Liver (tissue), 9 donors: ENCODE measurements around the gene CISD1. TPM values are rescaled to one million over a fixed set of nuclear protein-coding genes. Genes with fewer than 3 reads are reported as not detected.

Source experiments
- DNase-seq: peaks from one replicate; pipeline ENCODE4 v3.0.0-alpha.2; 2017; ENCODE audit warnings: low spot score
- H3K27ac ChIP-seq, 2 donors: one replicate each; pipeline ENCODE4 v1.7.0; 2013; ENCODE audit warnings: inconsistent platforms in 2 of 2, low read length in 2 of 2, control low read depth in 1 of 2, low read depth in 1 of 2, mild to moderate bottlenecking in 1 of 2
- H3K27me3 ChIP-seq, 4 donors: one replicate each; pipeline versions ENCODE4 v1.6.1 to v1.7.0; 2013; ENCODE audit warnings: low read length in 3 of 4, inconsistent platforms in 1 of 4, mild to moderate bottlenecking in 1 of 4, moderate library complexity in 1 of 4; ENCODE audit not compliant: control insufficient read depth in 4 of 4, insufficient read depth in 4 of 4
- H3K36me3 ChIP-seq, 4 donors: one replicate each; pipeline versions ENCODE4 v1.6.1 to v1.7.0; 2013; ENCODE audit warnings: low read length in 3 of 4, mild to moderate bottlenecking in 3 of 4, low read depth in 1 of 4, moderate library complexity in 1 of 4; ENCODE audit not compliant: control insufficient read depth in 4 of 4, insufficient read depth in 3 of 4
- H3K4me1 ChIP-seq, 4 donors: one replicate each; pipeline versions ENCODE4 v1.6.1 to v1.7.0; 2013; ENCODE audit warnings: low read length in 3 of 4, mild to moderate bottlenecking in 3 of 4, moderate library complexity in 1 of 4; ENCODE audit not compliant: control insufficient read depth in 4 of 4, insufficient read depth in 4 of 4
- H3K4me3 ChIP-seq, 3 donors: one replicate each; pipeline versions ENCODE4 v1.6.1 to v1.7.0; 2013; ENCODE audit warnings: low read length in 3 of 3, control low read depth in 1 of 3, low read depth in 1 of 3, mild to moderate bottlenecking in 1 of 3
- H3K9ac ChIP-seq, 2 donors: one replicate each; pipeline ENCODE4 v1.7.0; 2013; ENCODE audit warnings: low read length in 2 of 2, mild to moderate bottlenecking in 2 of 2, moderate library complexity in 2 of 2, control low read depth in 1 of 2, low read depth in 1 of 2
- H3K9me3 ChIP-seq, 4 donors: one replicate each; pipeline versions ENCODE4 v1.6.1 to v1.7.0; 2013; ENCODE audit warnings: low read length in 3 of 4; ENCODE audit not compliant: control insufficient read depth in 4 of 4
- CTCF ChIP-seq: fragments of 150-350 bp; IDR thresholded peaks from 2 replicates; pipeline ENCODE4 v1.5.1; 2017; ENCODE audit warnings: improper control_type of control experiment, low read depth, low read length; ENCODE audit not compliant: missing input control
- EGR1 ChIP-seq, 2 donors: IDR thresholded peaks; 2 replicates each; pipeline ENCODE4 v1.6.1; 2016 to 2018; ENCODE audit warnings: antibody characterized with exemption in 2 of 2, low read depth in 2 of 2
- FOXA1 ChIP-seq: IDR thresholded peaks from 2 replicates; pipeline ENCODE4 v1.6.1; 2016; ENCODE audit warnings: antibody characterized with exemption
- FOXA2 ChIP-seq: IDR thresholded peaks from 2 replicates; pipeline ENCODE4 v1.6.1; 2016; ENCODE audit warnings: antibody characterized with exemption
- JUND ChIP-seq, 2 donors: IDR thresholded peaks; 2 replicates each; pipeline ENCODE4 v1.6.1; 2016; ENCODE audit warnings: antibody characterized with exemption in 2 of 2
- RAD21 ChIP-seq, 2 donors: IDR thresholded peaks; 2 replicates each; pipeline ENCODE4 v1.6.1; 2016; ENCODE audit warnings: antibody characterized with exemption in 2 of 2, mild to moderate bottlenecking in 2 of 2
- RXRA ChIP-seq, 2 donors: IDR thresholded peaks; 2 replicates each; pipeline ENCODE4 v1.6.1; 2017 to 2018; ENCODE audit warnings: antibody characterized with exemption in 2 of 2, mild to moderate bottlenecking in 1 of 2
- YY1 ChIP-seq: IDR thresholded peaks from 2 replicates; pipeline ENCODE4 v1.6.1; 2016; ENCODE audit warnings: antibody characterized with exemption, mild to moderate bottlenecking
- WGBS: extraction: QIAGEN DNeasy Blood & Tissue Kit; methylation state at CpG from one replicate; pipeline ENCODE4 v1.1.7; 2013; 5-methylcytosine and 5-hydroxymethylcytosine counted together
- polyA plus RNA-seq, 2 donors: library from polyadenylated mRNA; stranded (reverse) in 1 of 2; unstranded in 1 of 2; fragments of 200-250 nt in 1 of 2; fragments of >200 nt in 1 of 2; fragmentation: Nextera tagmentation in 1 of 2; extraction: Ambion mirVana in 1 of 2; gene quantifications; one replicate each; pipeline versions ENCODE4 v1.2.1 to v1.2.3, GENCODE V29; 2013 to 2015
- total RNA-seq, 2 donors: library from RNA; depleted of rRNA; stranded (reverse); fragments of >200 nt; gene quantifications; one replicate each; pipeline ENCODE4 v1.2.3, GENCODE V29; 2014
- TF ChIP-seq, protein P1 (sequence below): IDR thresholded peaks from 2 replicates; pipeline ENCODE4 v1.6.1; 2016; ENCODE audit warnings: antibody characterized with exemption, mild to moderate bottlenecking
- TF ChIP-seq, protein P2 (sequence below): IDR thresholded peaks from 2 replicates; pipeline ENCODE4 v1.6.1; 2016; ENCODE audit warnings: antibody characterized with exemption
- TF ChIP-seq, protein P3 (sequence below): IDR thresholded peaks from 2 replicates; pipeline ENCODE4 v1.6.1; 2016; ENCODE audit warnings: antibody characterized with exemption
- donor health status: healthy.
- donor health status: healthy.
- donor health status: healthy.
- donor health status: healthy.
- donor health status: healthy.

The CISD1 gene
- total and polyA plus RNA-seq, 4 donors, result 8.5 to 141 (median 15.5) TPM

DNA sequence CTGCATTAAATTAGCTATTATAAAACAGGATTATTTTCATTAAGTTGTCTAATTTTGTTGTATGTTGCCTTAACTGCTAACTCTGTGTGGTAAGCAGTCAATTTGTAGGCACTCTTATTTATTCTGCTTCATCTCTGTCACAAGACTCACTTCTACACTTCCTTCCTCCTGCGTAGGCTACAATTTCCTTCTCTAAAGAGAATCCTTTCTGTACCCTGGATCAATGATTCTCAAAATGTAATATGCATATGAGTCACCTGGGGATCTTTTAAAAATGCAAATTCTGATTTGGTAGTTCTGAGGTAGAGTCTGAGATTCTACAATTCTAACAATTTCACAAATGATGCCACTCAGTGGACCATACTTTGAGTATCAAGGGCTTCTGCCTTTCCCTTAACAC lies 61.5 kb downstream of the CISD1 start (continued):
- TF ChIP-seq, protein P1, sequence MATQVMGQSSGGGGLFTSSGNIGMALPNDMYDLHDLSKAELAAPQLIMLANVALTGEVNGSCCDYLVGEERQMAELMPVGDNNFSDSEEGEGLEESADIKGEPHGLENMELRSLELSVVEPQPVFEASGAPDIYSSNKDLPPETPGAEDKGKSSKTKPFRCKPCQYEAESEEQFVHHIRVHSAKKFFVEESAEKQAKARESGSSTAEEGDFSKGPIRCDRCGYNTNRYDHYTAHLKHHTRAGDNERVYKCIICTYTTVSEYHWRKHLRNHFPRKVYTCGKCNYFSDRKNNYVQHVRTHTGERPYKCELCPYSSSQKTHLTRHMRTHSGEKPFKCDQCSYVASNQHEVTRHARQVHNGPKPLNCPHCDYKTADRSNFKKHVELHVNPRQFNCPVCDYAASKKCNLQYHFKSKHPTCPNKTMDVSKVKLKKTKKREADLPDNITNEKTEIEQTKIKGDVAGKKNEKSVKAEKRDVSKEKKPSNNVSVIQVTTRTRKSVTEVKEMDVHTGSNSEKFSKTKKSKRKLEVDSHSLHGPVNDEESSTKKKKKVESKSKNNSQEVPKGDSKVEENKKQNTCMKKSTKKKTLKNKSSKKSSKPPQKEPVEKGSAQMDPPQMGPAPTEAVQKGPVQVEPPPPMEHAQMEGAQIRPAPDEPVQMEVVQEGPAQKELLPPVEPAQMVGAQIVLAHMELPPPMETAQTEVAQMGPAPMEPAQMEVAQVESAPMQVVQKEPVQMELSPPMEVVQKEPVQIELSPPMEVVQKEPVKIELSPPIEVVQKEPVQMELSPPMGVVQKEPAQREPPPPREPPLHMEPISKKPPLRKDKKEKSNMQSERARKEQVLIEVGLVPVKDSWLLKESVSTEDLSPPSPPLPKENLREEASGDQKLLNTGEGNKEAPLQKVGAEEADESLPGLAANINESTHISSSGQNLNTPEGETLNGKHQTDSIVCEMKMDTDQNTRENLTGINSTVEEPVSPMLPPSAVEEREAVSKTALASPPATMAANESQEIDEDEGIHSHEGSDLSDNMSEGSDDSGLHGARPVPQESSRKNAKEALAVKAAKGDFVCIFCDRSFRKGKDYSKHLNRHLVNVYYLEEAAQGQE, result no peak
- no peak for TF ChIP-seq FOXA2
- TF ChIP-seq RXRA (IDR thresholded peaks at IDR 0.05), result no peak
- TF ChIP-seq, protein P2, sequence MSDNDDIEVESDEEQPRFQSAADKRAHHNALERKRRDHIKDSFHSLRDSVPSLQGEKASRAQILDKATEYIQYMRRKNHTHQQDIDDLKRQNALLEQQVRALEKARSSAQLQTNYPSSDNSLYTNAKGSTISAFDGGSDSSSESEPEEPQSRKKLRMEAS, result no peak
- TF ChIP-seq FOXA1, result no peak

DNA sequence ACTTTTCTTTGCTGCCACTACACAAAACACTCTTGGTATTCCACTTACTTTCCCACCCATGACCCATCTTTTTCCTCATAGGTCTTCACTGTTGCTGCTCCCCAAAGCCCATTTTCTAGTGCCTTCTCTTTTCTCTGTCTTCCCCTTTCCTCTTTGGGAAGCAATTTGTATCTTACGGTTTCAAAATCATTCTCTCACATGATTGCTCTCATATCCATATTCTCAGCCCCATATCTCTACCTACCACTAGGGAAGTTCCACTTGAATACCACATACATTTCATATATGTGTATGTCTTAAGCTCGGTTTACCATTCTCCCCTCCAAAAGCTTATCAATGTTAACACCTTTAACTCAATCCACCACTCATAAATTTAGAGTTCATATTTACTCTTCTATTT lies 62.7 kb downstream of the CISD1 start:
- Histone ChIP-seq H3K27ac (no peak overlapping the region), H3K4me1 (peaks cover 2 to 16% (median 7%) of the 10 kb centered on the region in 4 donors), H3K27me3 (no peaks in the 10 kb centered on the region), H3K36me3 (no peaks in the 10 kb centered on the region), H3K4me3 (no peak overlapping the region), H3K9ac (no peak overlapping the region), H3K9me3 (no peaks in the 10 kb centered on the region)
- WGBS, result 83% methylated on average over 2 of the region's 2 CpGs
- TF ChIP-seq JUND (IDR thresholded peaks at IDR 0.05), result no peak
- TF ChIP-seq EGR1 (IDR thresholded peaks at IDR 0.05; ENCODE audit: low read depth in 2 of 2), result no peak
- TF ChIP-seq, protein P2, result no peak
- no peak for TF ChIP-seq YY1
- TF ChIP-seq FOXA1, result no peak
- no peak for TF ChIP-seq RAD21 (IDR thresholded peaks at IDR 0.05)
- no peak for TF ChIP-seq CTCF
- TF ChIP-seq, protein P3, sequence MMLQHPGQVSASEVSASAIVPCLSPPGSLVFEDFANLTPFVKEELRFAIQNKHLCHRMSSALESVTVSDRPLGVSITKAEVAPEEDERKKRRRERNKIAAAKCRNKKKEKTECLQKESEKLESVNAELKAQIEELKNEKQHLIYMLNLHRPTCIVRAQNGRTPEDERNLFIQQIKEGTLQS, result no peak
- no peak for TF ChIP-seq FOXA2
- TF ChIP-seq RXRA (IDR thresholded peaks at IDR 0.05), result no peak
- TF ChIP-seq, protein P1, result no peak
- no peak for DNase-seq
